Lung (tissue), 12 donors: Measurements from ENCODE around the gene RILP. TPM values are rescaled to one million over a fixed set of nuclear protein-coding genes. Genes with fewer than 3 reads are reported as not detected.
A peak's percentile ranks its signal among the peaks of the same experiment; 100 is the strongest.

Experiments used
- ATAC-seq: fragments of 200-7000 bp; cut with Tn5 transposase; one replicate; pipeline ENCODE4 v1.9.1; 2020; ENCODE audit warnings: moderate number of reproducible peaks; ENCODE audit not compliant: insufficient read depth, low FRiP score
- DNase-seq, 3 donors: peaks; one replicate each; pipeline ENCODE4 v3.0.0-alpha.2; 2013 to 2017
- H3K27ac ChIP-seq, 2 donors: one replicate each; pipeline ENCODE4 v1.5.1; 2013; ENCODE audit warnings: mild to moderate bottlenecking in 2 of 2, moderate library complexity in 2 of 2, control low read depth in 1 of 2, inconsistent platforms in 1 of 2, low read depth in 1 of 2, low read length in 1 of 2
- H3K27me3 ChIP-seq, 3 donors: one replicate each; pipeline ENCODE4 v1.5.1; 2013; ENCODE audit warnings: low read length in 2 of 3; ENCODE audit not compliant: control insufficient read depth in 3 of 3, insufficient read depth in 3 of 3
- H3K36me3 ChIP-seq, 4 donors: one replicate each; pipeline ENCODE4 v1.5.1; 2013; ENCODE audit warnings: low read length in 4 of 4, mild to moderate bottlenecking in 1 of 4, moderate library complexity in 1 of 4; ENCODE audit not compliant: control insufficient read depth in 4 of 4, insufficient read depth in 4 of 4
- H3K4me1 ChIP-seq, 5 donors: one replicate each; pipeline ENCODE4 v1.5.1; 2013; ENCODE audit warnings: low read length in 5 of 5, mild to moderate bottlenecking in 2 of 5, moderate library complexity in 1 of 5; ENCODE audit not compliant: control insufficient read depth in 5 of 5, insufficient read depth in 5 of 5
- H3K4me3 ChIP-seq: one replicate; pipeline ENCODE4 v1.5.1; 2013; ENCODE audit warnings: mild to moderate bottlenecking, control low read depth, moderate library complexity
- H3K9ac ChIP-seq, 2 donors: one replicate each; pipeline ENCODE4 v1.5.1; 2013; ENCODE audit warnings: low read length in 2 of 2, control low read depth in 1 of 2; ENCODE audit not compliant: insufficient read depth in 1 of 2
- H3K9me3 ChIP-seq, 4 donors: one replicate each; pipeline ENCODE4 v1.5.1; 2013; ENCODE audit warnings: low read length in 3 of 4, mild to moderate bottlenecking in 1 of 4, moderate library complexity in 1 of 4; ENCODE audit not compliant: control insufficient read depth in 4 of 4, insufficient read depth in 3 of 4
- WGBS, 2 donors: extraction: QIAGEN DNeasy Blood & Tissue Kit; methylation state at CpG; one replicate each; pipeline ENCODE4 v1.1.7; 2013; 5-methylcytosine and 5-hydroxymethylcytosine counted together
- polyA plus RNA-seq, 2 donors: library from polyadenylated mRNA; stranded (reverse); fragments of 200-250 nt; gene quantifications; one replicate each; pipeline ENCODE4 v1.2.1, GENCODE V29; 2013
- total RNA-seq, 2 donors: library from RNA; depleted of rRNA in 1 of 2; stranded (reverse); fragments of >200 nt in 1 of 2; gene quantifications; one replicate each; pipeline ENCODE4 v1.2.1, GENCODE V29; 2014 to 2021
- TF ChIP-seq, protein P1 (sequence below): IDR thresholded peaks from 2 replicates; pipeline ENCODE4 v1.5.1; 2012; ENCODE audit warnings: mild to moderate bottlenecking; ENCODE audit errors: control extremely low read depth, extremely low read depth
- donor health status: control.
- donor health status: control.
- donor health status: Bipolar disorder and iron deficiency.
- donor health status: healthy.
- donor health status: DM: yes; HTN: yes; CAD: no.

The RILP gene
- total and polyA plus RNA-seq, 4 donors, result 23.1 to 46.3 (median 32.4) TPM

DNA sequence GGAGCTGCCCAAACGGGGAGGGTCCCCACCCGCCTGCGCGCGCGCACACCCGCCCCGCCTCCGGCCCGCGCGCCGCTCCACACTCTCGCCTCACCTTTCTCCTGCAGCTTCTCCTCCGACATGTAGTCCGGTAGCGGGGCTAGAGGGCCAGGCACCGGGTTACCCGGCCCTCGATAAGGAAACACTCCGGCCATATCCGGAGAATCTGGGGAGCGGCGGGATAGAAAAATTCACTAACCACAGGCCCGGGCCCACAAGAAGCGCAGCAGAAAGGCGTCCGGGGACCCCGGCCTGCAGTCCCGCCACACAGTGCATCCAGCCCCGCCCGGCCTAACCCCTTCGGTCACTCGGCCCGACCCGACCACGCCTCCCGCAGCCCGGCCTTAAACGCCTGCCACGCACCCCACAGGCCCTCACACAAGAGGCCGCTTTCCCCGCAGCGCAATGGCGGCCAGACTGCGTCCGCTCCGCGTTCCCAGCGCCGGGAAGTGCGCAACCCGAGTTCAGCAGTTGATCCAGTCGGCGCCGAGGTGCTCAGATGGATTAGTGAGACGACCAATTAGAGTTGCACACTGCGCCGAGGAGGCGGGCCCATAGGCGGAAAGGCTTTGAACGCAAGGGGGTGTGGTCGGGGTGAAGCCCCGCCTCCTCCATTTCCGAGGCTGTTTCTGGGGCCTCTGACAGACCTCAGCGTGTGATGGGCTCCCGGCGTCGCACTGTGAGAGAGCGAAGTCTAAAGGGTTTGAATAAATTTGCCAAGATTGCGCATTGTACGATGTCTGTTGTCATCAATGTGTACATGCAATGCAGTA, 34.9 kb upstream of the RILP start, which contains the start of gene PRPF8:
PRPF8 (minus strand) TSS at position 490 of the 812 bp plus-strand sequence; CDS start at position 194, 296 bp downstream.
- peak within 1 kb of the TSS; percentile 90 to 93 for H3K27ac ChIP-seq
- peaks cover 24 to 38% (median 30%) of the 10 kb centered on the region in 4 donors for H3K36me3 ChIP-seq
- WGBS, 2 donors, result 0% methylated on average over 65 to 72 of the region's 72 CpGs
- peak within 1 kb of the TSS; percentile 79 to 88 for H3K9ac ChIP-seq
- ATAC-seq (peak; percentile 100), DNase-seq (peak; percentile 98 to 99 (median 99))
- TF ChIP-seq, protein P1, sequence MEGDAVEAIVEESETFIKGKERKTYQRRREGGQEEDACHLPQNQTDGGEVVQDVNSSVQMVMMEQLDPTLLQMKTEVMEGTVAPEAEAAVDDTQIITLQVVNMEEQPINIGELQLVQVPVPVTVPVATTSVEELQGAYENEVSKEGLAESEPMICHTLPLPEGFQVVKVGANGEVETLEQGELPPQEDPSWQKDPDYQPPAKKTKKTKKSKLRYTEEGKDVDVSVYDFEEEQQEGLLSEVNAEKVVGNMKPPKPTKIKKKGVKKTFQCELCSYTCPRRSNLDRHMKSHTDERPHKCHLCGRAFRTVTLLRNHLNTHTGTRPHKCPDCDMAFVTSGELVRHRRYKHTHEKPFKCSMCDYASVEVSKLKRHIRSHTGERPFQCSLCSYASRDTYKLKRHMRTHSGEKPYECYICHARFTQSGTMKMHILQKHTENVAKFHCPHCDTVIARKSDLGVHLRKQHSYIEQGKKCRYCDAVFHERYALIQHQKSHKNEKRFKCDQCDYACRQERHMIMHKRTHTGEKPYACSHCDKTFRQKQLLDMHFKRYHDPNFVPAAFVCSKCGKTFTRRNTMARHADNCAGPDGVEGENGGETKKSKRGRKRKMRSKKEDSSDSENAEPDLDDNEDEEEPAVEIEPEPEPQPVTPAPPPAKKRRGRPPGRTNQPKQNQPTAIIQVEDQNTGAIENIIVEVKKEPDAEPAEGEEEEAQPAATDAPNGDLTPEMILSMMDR, result no peak
- no peaks in the 10 kb centered on the region for H3K9me3 ChIP-seq
- no peaks in the 10 kb centered on the region for H3K27me3 ChIP-seq
- H3K4me1 ChIP-seq, result peaks cover 0 to 14% (median 5%) of the 10 kb centered on the region in 5 donors
- H3K4me3 ChIP-seq, result peak within 1 kb of the TSS; percentile 75

DNA sequence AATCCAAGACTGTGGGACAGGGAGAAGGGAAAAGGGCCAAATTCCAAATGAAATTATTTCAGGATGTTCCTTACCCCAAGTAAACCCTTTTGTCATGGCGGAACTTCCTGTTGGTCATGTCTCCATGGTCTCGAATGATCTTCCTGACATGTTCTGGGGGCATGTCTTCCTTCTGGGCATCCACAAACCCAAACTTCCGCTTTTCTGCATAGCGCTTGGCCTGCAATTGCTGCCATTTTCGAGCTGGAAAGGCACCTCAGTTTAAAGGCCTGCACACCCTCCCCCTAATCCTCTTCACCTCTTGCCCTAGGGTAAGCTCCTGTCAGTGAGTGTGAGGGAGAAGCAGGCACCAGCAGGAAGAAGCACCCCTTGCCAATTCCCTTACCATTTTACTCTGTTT, 33.8 kb upstream of the RILP start:
- H3K4me1 ChIP-seq, result peaks cover 0 to 14% (median 5%) of the 10 kb centered on the region in 5 donors
- ATAC-seq, result no peak
- 44 to 62% methylated on average over 5 of the region's 5 CpGs for WGBS, 2 donors

DNA sequence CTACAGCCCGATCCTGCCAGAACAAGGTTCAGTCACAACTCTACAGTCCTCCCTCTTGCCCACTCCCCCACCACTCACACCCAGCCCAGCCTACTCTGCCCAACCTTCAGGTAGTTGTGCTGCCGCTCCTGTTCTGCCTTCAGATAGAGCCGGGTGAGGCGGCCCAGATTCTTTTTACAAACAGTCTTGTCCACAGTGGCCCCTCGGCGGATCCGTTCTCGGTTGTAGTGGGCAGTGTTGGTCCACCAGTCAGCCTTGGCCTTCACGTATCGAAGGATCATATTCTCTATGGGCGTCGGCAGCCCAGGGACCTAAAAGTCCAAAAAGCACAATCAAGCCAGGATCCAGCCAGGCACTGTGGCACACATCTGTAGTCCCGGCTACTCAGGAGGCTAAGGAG, 26.7 kb upstream of the RILP start:
- TF ChIP-seq, protein P1, result no peak
- no peaks in the 10 kb centered on the region for H3K4me1 ChIP-seq
- H3K9me3 ChIP-seq, result no peaks in the 10 kb centered on the region
- H3K9ac ChIP-seq, result no peak overlapping the region
- H3K4me3 ChIP-seq, result no peak overlapping the region
- DNase-seq, result no peak
- ATAC-seq, result no peak
- H3K27me3 ChIP-seq, result no peaks in the 10 kb centered on the region
- peaks cover 72 to 79% (median 78%) of the 10 kb centered on the region in 4 donors for H3K36me3 ChIP-seq
- H3K27ac ChIP-seq, result no peak overlapping the region
- 98% methylated on average over 13 of the region's 13 CpGs for WGBS, 2 donors

More for the DNA sequence above, 33.8 kb upstream of the RILP start:
- Histone ChIP-seq H3K9ac (peak overlapping the region; percentile 79 to 88), H3K27ac (no peak overlapping the region), H3K4me3 (peak overlapping the region; percentile 40), H3K9me3 (no peaks in the 10 kb centered on the region), H3K27me3 (no peaks in the 10 kb centered on the region), H3K36me3 (peaks cover 35 to 48% (median 40%) of the 10 kb centered on the region in 4 donors)
- no peak for DNase-seq
- TF ChIP-seq, protein P1, result no peak
